Adipocyte (in vitro differentiated cells): Measurements from ENCODE around the gene NT5C1B.

Experiments used
- DNase-seq: peaks from one replicate; pipeline ENCODE4 v3.0.0-alpha.2; 2015; ENCODE audit warnings: low read depth
- H3K27me3 ChIP-seq: replicated peaks from 2 replicates; pipeline ENCODE4 v1.7.0; 2013; ENCODE audit warnings: mild to moderate bottlenecking, low read length, moderate library complexity; ENCODE audit not compliant: control insufficient read depth, insufficient read depth
- H3K36me3 ChIP-seq: 2 replicates; pipeline ENCODE4 v1.7.0; 2013; ENCODE audit warnings: low read length, mild to moderate bottlenecking, moderate library complexity; ENCODE audit not compliant: control insufficient read depth, insufficient read depth, severe bottlenecking
- H3K4me1 ChIP-seq: 2 replicates; pipeline ENCODE4 v1.7.0; 2013; ENCODE audit warnings: mild to moderate bottlenecking, low read length, moderate library complexity; ENCODE audit not compliant: control insufficient read depth, insufficient read depth
- H3K4me3 ChIP-seq: 2 replicates; pipeline ENCODE4 v1.7.0; 2013; ENCODE audit warnings: mild to moderate bottlenecking, low read length, moderate library complexity
- H3K9ac ChIP-seq: 2 replicates; pipeline ENCODE4 v1.7.0; 2013; ENCODE audit warnings: mild to moderate bottlenecking, low read length, moderate library complexity
- H3K9me3 ChIP-seq: 2 replicates; pipeline ENCODE4 v1.7.0; 2013; ENCODE audit warnings: mild to moderate bottlenecking, low read length, moderate library complexity; ENCODE audit not compliant: control insufficient read depth

Gene NT5C1B

GRCh38 chr2:18580606-18581005 is 8.8 kb downstream of the NT5C1B start:
- Histone ChIP-seq H3K9me3 (peaks cover 7% of the 10 kb centered on the region), H3K36me3 (no peaks in the 10 kb centered on the region), H3K4me1 (no peaks in the 10 kb centered on the region), H3K9ac (no peak overlapping the region), H3K27me3 (no peaks in the 10 kb centered on the region), H3K4me3 (no peak overlapping the region)
- no peak for DNase-seq

DNA sequence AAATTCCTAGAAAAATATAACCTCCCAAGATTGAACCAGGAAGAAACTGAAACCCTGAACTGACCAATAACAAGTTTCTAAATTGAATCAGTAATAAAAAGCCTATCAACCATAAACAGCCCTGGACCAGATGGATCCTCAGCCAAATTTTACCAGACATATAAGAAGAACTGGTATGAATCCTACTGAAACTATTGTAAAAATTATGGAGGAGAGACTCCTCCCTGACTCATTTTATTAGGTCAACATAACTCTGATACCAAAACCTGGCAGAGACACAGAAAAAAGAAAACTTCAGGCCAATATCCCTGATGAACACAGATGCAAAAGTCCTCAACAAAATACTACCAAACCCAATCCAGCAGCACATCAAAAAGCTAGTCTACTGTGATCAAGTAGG is 11.3 kb downstream of the NT5C1B start:
- Histone ChIP-seq H3K9ac (no peak overlapping the region), H3K4me3 (no peak overlapping the region), H3K4me1 (no peaks in the 10 kb centered on the region), H3K9me3 (peaks cover 7% of the 10 kb centered on the region), H3K36me3 (no peaks in the 10 kb centered on the region), H3K27me3 (no peaks in the 10 kb centered on the region)
- DNase-seq: no peak

GRCh38 chr2:18566145-18566769 is 23.1 kb downstream of the NT5C1B start:
- no peaks in the 10 kb centered on the region for H3K4me1 ChIP-seq

DNA sequence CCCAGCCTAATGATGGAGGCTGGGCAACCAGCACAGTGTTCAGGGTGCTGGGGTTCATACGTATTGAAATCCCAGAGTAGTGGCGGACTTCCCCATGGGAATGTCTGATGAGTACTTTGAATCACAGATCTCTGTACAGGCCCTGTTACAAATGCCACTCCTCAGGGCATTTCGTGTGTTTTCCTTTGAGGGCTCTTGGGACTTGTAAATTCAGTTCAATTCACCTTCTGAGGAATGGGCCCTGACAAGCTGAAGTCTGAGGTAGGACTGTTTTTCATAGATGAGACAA is 28.6 kb downstream of the NT5C1B start:
- no peaks in the 10 kb centered on the region for H3K27me3 ChIP-seq
- H3K9me3 ChIP-seq: peaks cover 18% of the 10 kb centered on the region
- peak overlapping the region; percentile 84 for H3K4me3 ChIP-seq
- DNase-seq: no peak
- H3K9ac ChIP-seq: peak overlapping the region; percentile 92
- peaks cover 36% of the 10 kb centered on the region for H3K4me1 ChIP-seq
- H3K36me3 ChIP-seq: peaks cover 11% of the 10 kb centered on the region

More at GRCh38 chr2:18566145-18566769, 23.1 kb downstream of the NT5C1B start:
- H3K36me3 ChIP-seq: peaks cover 38% of the 10 kb centered on the region
- H3K4me3 ChIP-seq: no peak overlapping the region
- peak; percentile 35 for DNase-seq
- no peak overlapping the region for H3K9ac ChIP-seq
- peaks cover 18% of the 10 kb centered on the region for H3K9me3 ChIP-seq
- H3K27me3 ChIP-seq: no peaks in the 10 kb centered on the region

- Histone ChIP-seq H3K36me3 (peaks cover 15% of the 10 kb centered on the region), H3K4me3 (peak within 1 kb of the TSS; percentile 84), H3K27me3 (no peaks in the 10 kb centered on the region), H3K4me1 (peaks cover 36% of the 10 kb centered on the region), H3K9me3 (peaks cover 18% of the 10 kb centered on the region), H3K9ac (peak within 1 kb of the TSS; percentile 92)
- peak; percentile 96 for DNase-seq
These were observed 29.2 kb downstream of the NT5C1B start, which contains the start of gene RDH14 for GRCh38 chr2:18560031-18560796. RDH14 (minus strand) TSS chr2:18560653; CDS start chr2:18560572, 81 bp downstream.

DNA sequence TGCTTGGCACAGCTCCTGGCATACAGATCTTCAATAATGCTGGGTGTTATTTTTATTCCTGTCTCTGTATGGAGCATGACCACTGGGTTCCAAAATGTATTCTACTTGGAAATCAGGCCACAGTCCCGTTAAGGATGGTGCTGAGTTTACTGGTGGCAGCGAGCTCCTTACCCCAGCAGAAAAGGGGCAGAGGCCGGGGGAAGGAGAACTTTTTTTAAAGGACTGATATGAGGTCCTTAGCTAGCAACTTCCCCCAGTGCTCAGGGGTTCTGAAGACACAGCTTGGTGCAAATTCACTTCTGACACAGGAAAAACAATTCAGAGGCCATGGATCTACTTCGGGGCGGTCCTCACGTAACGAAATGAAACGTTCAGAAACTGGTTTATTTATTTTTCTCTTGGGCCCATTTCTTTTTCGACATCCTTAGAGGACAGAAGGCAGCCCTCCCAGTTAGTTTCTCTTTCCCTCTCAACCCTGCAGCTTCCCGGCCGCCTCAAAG is 29.8 kb downstream of the NT5C1B start:
- H3K36me3 ChIP-seq: peaks cover 21% of the 10 kb centered on the region
- H3K27me3 ChIP-seq: no peaks in the 10 kb centered on the region
- DNase-seq: peak; percentile 72

GRCh38 chr2:18558458-18558857 is 30.9 kb downstream of the NT5C1B start:
- peaks cover 1% of the 10 kb centered on the region for H3K9me3 ChIP-seq
- H3K36me3 ChIP-seq: peaks cover 13% of the 10 kb centered on the region
- no peak for DNase-seq
- H3K27me3 ChIP-seq: no peaks in the 10 kb centered on the region
- H3K4me3 ChIP-seq: peak overlapping the region; percentile 34
- peak overlapping the region; percentile 92 for H3K9ac ChIP-seq
- H3K4me1 ChIP-seq: peaks cover 36% of the 10 kb centered on the region

More for the DNA sequence above, 29.8 kb downstream of the NT5C1B start:
- peaks cover 36% of the 10 kb centered on the region for H3K4me1 ChIP-seq
- peaks cover 12% of the 10 kb centered on the region for H3K9me3 ChIP-seq
- H3K4me3 ChIP-seq: peak overlapping the region; percentile 84
- peak overlapping the region; percentile 92 for H3K9ac ChIP-seq

DNA sequence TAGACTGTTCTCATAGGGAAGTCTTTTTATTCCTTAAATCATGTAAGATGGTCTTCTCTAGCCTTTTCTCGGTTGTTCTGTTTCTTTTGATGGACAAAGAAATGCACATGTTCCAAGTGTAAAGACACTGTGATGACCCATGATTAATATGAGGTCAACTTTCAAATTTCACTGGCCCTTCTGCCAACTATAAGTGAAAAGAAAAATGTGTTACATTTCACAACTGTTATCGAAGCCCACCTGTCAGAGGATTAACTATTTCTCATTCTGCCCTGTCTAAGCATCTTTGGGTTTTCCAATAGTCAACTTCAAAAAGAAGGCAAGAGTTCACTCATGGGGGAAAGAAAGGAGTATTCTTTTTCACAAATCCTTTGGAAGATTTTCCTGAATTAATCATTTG is 32.2 kb downstream of the NT5C1B start:
- H3K36me3 ChIP-seq: peaks cover 13% of the 10 kb centered on the region
- no peaks in the 10 kb centered on the region for H3K9me3 ChIP-seq
- H3K9ac ChIP-seq: no peak overlapping the region
- H3K4me1 ChIP-seq: peaks cover 42% of the 10 kb centered on the region
- no peaks in the 10 kb centered on the region for H3K27me3 ChIP-seq
- no peak for DNase-seq
- peak overlapping the region; percentile 14 for H3K4me3 ChIP-seq

- no peak for DNase-seq
- Histone ChIP-seq H3K4me3 (no peak overlapping the region), H3K27me3 (no peaks in the 10 kb centered on the region), H3K9ac (no peak overlapping the region), H3K4me1 (peaks cover 38% of the 10 kb centered on the region), H3K9me3 (no peaks in the 10 kb centered on the region), H3K36me3 (peaks cover 13% of the 10 kb centered on the region)
These were observed 36.9 kb downstream of the NT5C1B start for GRCh38 chr2:18552351-18553077.

- H3K9ac ChIP-seq: no peak overlapping the region
- H3K4me3 ChIP-seq: no peak overlapping the region
- DNase-seq: no peak
- no peaks in the 10 kb centered on the region for H3K27me3 ChIP-seq
- no peaks in the 10 kb centered on the region for H3K9me3 ChIP-seq
- peaks cover 29% of the 10 kb centered on the region for H3K4me1 ChIP-seq
- H3K36me3 ChIP-seq: peaks cover 13% of the 10 kb centered on the region
These were observed 37.7 kb downstream of the NT5C1B start for GRCh38 chr2:18551623-18552022.

GRCh38 chr2:18551169-18551568 is 38.2 kb downstream of the NT5C1B start:
- Histone ChIP-seq H3K36me3 (peaks cover 13% of the 10 kb centered on the region), H3K4me1 (peaks cover 24% of the 10 kb centered on the region), H3K27me3 (no peaks in the 10 kb centered on the region), H3K9me3 (no peaks in the 10 kb centered on the region), H3K4me3 (no peak overlapping the region), H3K9ac (no peak overlapping the region)
- no peak for DNase-seq
